H1 (cell line): ENCODE results near the gene SLC7A8. TPM values are rescaled to one million over a fixed set of nuclear protein-coding genes. Genes with fewer than 3 reads are reported as not detected.

Experiments used
- CTCF ChIA-PET: fragments of 300-600 bp; sonication (Branson Sonifier 250); formaldehyde crosslinking; loops from one replicate; lab custom pipeline; 2021; ENCODE audit not compliant: partially characterized antibody; lab: Charles Lee
- POLR2A ChIA-PET: fragments of 300-600 bp; sonication (Branson Sonifier 250); formaldehyde crosslinking; loops from one replicate; lab custom pipeline; 2021; ENCODE audit warnings: inconsistent platforms; ENCODE audit not compliant: partially characterized antibody; lab: Charles Lee
- DNase-seq, 2 experiments: peaks; one replicate each; pipeline versions ENCODE4 v3.0.0 to v3.0.0-alpha.2; 2010 to 2022; ENCODE audit warnings: low spot score in 2 of 2, low read depth in 1 of 2, mixed read lengths in 1 of 2
- FAIRE-seq: peaks from 2 replicates; lab custom pipeline; 2011; peaks lifted over from hg19 to GRCh38; lab: Jason Lieb, UNC
- H2AFZ ChIP-seq: 2 replicates; pipeline ENCODE4 v1.8.1; 2012; ENCODE audit warnings: low read length, inconsistent platforms
- H2AK5ac ChIP-seq: 2 replicates; pipeline ENCODE4 v1.6.1; 2013; ENCODE audit warnings: low read depth, low read length
- H2BK120ac ChIP-seq: replicated peaks from 2 replicates; pipeline ENCODE3; 2013; ENCODE audit warnings: low read depth, low read length, inconsistent platforms
- H2BK12ac ChIP-seq: 2 replicates; pipeline ENCODE4 v1.6.1; 2013; ENCODE audit warnings: low read depth, low read length
- H2BK15ac ChIP-seq: 2 replicates; pipeline ENCODE4 v1.6.1; 2013; ENCODE audit warnings: low read length
- H2BK20ac ChIP-seq: 2 replicates; pipeline ENCODE4 v1.6.1; 2013; ENCODE audit warnings: low read length
- H2BK5ac ChIP-seq: 2 replicates; pipeline ENCODE4 v1.6.1; 2013; ENCODE audit warnings: low read depth, low read length
- H3K14ac ChIP-seq: 2 replicates; pipeline ENCODE4 v1.6.1; 2013; ENCODE audit warnings: inconsistent platforms; ENCODE audit not compliant: insufficient read length
- H3K18ac ChIP-seq: 2 replicates; pipeline ENCODE4 v1.6.1; 2013; ENCODE audit warnings: low read length; ENCODE audit errors: extremely low read depth
- H3K23ac ChIP-seq: 2 replicates; pipeline ENCODE4 v1.6.1; 2013; ENCODE audit warnings: inconsistent platforms; ENCODE audit not compliant: insufficient read length
- H3K23me2 ChIP-seq: 2 replicates; pipeline ENCODE4 v1.6.1; 2013; ENCODE audit warnings: low read depth, low read length
- H3K27ac ChIP-seq: 2 replicates; pipeline ENCODE4 v1.6.1; 2011; ENCODE audit warnings: low read depth, low read length, inconsistent platforms
- H3K27me3 ChIP-seq, 4 experiments: replicated peaks in 1 of 4; 1 replicate in 1 of 4; 2 replicates in 3 of 4; pipeline versions ENCODE4 v1.6.1 to v1.8.1; 2011 to 2013; ENCODE audit warnings: low read length in 3 of 4, mild to moderate bottlenecking in 3 of 4, inconsistent platforms in 2 of 4, mixed read lengths in 2 of 4, moderate library complexity in 1 of 4; ENCODE audit not compliant: control insufficient read depth in 3 of 4, insufficient read depth in 3 of 4; ENCODE audit errors: extremely low read depth in 1 of 4
- H3K36me3 ChIP-seq, 4 experiments: 2 replicates each; pipeline versions ENCODE4 v1.6.1 to v1.8.1; 2011 to 2013; ENCODE audit warnings: mild to moderate bottlenecking in 4 of 4, low read length in 3 of 4, moderate library complexity in 2 of 4, control low read depth in 1 of 4, inconsistent platforms in 1 of 4; ENCODE audit not compliant: insufficient read depth in 4 of 4, control insufficient read depth in 2 of 4
- H3K4ac ChIP-seq: replicated peaks from 2 replicates; pipeline ENCODE3; 2013; ENCODE audit warnings: low read length, low read depth, mixed read lengths, inconsistent platforms; ENCODE audit not compliant: insufficient read length
- H3K4me1 ChIP-seq, 4 experiments: replicated peaks in 1 of 4; 1 replicate in 1 of 4; 2 replicates in 3 of 4; pipeline versions ENCODE4 v1.6.1 to v1.8.1; 2011 to 2013; ENCODE audit warnings: low read length in 3 of 4, inconsistent platforms in 2 of 4, mixed read lengths in 1 of 4; ENCODE audit not compliant: insufficient read depth in 4 of 4, control insufficient read depth in 3 of 4
- H3K4me2 ChIP-seq, 2 experiments: 2 replicates each; pipeline versions ENCODE4 v1.6.1 to v1.8.1; 2011 to 2013; ENCODE audit warnings: low read depth in 2 of 2, low read length in 2 of 2, control low read depth in 1 of 2, inconsistent platforms in 1 of 2, mild to moderate bottlenecking in 1 of 2; ENCODE audit not compliant: insufficient read depth in 1 of 2
- H3K4me3 ChIP-seq, 4 experiments: fragments of 200-600, 300-600 bp in 1 of 4; sonication (generic), shearing (Covaris generic), sonication (Bioruptor Twin) in 1 of 4; 2 replicates each; pipeline versions ENCODE4 v1.5.1 to v1.8.1; 2011 to 2016; ENCODE audit warnings: low read length in 4 of 4, low read depth in 3 of 4, control low read depth in 2 of 4, inconsistent platforms in 2 of 4, mild to moderate bottlenecking in 2 of 4, mixed read lengths in 1 of 4, moderate library complexity in 1 of 4; ENCODE audit not compliant: insufficient read depth in 2 of 4; ENCODE audit errors: extremely low read depth in 1 of 4
- H3K56ac ChIP-seq: replicated peaks from 2 replicates; pipeline ENCODE3; 2013; ENCODE audit warnings: low read depth, mild to moderate bottlenecking, mixed read lengths, low read length, inconsistent platforms; ENCODE audit not compliant: insufficient read length
- H3K79me1 ChIP-seq: 2 replicates; pipeline ENCODE4 v1.6.1; 2013; ENCODE audit warnings: low read depth, low read length, control low read depth
- H3K79me2 ChIP-seq, 2 experiments: 2 replicates each; pipeline versions ENCODE4 v1.6.1 to v1.8.1; 2012 to 2013; ENCODE audit warnings: low read length in 2 of 2, mild to moderate bottlenecking in 2 of 2, inconsistent platforms in 1 of 2; ENCODE audit not compliant: insufficient read depth in 2 of 2, control insufficient read depth in 1 of 2
- H3K9ac ChIP-seq, 4 experiments: replicated peaks in 1 of 4; 1 replicate in 1 of 4; 2 replicates in 3 of 4; pipeline versions ENCODE4 v1.6.1 to v1.8.1; 2011 to 2013; ENCODE audit warnings: low read depth in 3 of 4, low read length in 3 of 4, control low read depth in 2 of 4, mild to moderate bottlenecking in 2 of 4, moderate library complexity in 2 of 4, inconsistent platforms in 1 of 4; ENCODE audit errors: extremely low read depth in 1 of 4
- H3K9me3 ChIP-seq, 2 experiments: 2 replicates each; pipeline versions ENCODE4 v1.6.1 to v1.8.1; 2012 to 2013; ENCODE audit warnings: mild to moderate bottlenecking in 2 of 2, moderate library complexity in 2 of 2, control low read depth in 1 of 2, inconsistent platforms in 1 of 2, low read depth in 1 of 2, low read length in 1 of 2, mixed read lengths in 1 of 2; ENCODE audit not compliant: insufficient read depth in 2 of 2
- H4K20me1 ChIP-seq, 2 experiments: replicated peaks in 1 of 2; 2 replicates each; pipeline versions ENCODE3 to v1.8.1; 2011 to 2013; ENCODE audit warnings: inconsistent platforms in 2 of 2, low read length in 2 of 2, mild to moderate bottlenecking in 1 of 2; ENCODE audit not compliant: insufficient read depth in 2 of 2, control insufficient read depth in 1 of 2
- H4K5ac ChIP-seq: 2 replicates; pipeline ENCODE4 v1.6.1; 2013; ENCODE audit warnings: low read length, low read depth, mixed read lengths, inconsistent platforms; ENCODE audit not compliant: insufficient read length
- H4K8ac ChIP-seq: 2 replicates; pipeline ENCODE4 v1.8.0; 2013; ENCODE audit warnings: mild to moderate bottlenecking, moderate library complexity, low read length, inconsistent platforms; ENCODE audit not compliant: insufficient read depth; ENCODE audit errors: extremely low read depth
- H4K91ac ChIP-seq: replicated peaks from 2 replicates; pipeline ENCODE3; 2013; ENCODE audit warnings: low read length, mixed read lengths, inconsistent platforms; ENCODE audit not compliant: insufficient read length
- ASH2L ChIP-seq: fragments of 200-600, 300-600 bp; sonication (generic); IDR thresholded peaks from one replicate; pipeline ENCODE4 v1.7.1; 2017; ENCODE audit warnings: low read length
- BCL11A ChIP-seq, 2 experiments: IDR thresholded peaks; one replicate each; pipeline ENCODE4 v1.6.1; 2011; ENCODE audit warnings: low read depth in 2 of 2, low read length in 2 of 2, mild to moderate bottlenecking in 2 of 2
- CBX5 ChIP-seq: fragments of 300-800, 300-1000 bp; sonication (generic); IDR thresholded peaks from 2 replicates; pipeline ENCODE4 v1.7.1; 2016; ENCODE audit warnings: antibody characterized with exemption, low read length, low read depth
- EGR1 ChIP-seq: IDR thresholded peaks from 2 replicates; pipeline ENCODE4 v1.6.1; 2011; ENCODE audit warnings: low read depth, low read length, borderline replicate concordance
- NRF1 ChIP-seq: IDR thresholded peaks from 2 replicates; pipeline ENCODE4 v1.6.1; 2011; ENCODE audit warnings: mild to moderate bottlenecking, low read depth, low read length, improper control_type of control experiment
- PHF8 ChIP-seq: fragments of 200-600 bp; sonication (generic); conservative IDR thresholded peaks from 2 replicates; pipeline ENCODE4 v1.7.1; 2012; ENCODE audit warnings: low read depth, mild to moderate bottlenecking, inconsistent platforms, low read length, moderate library complexity
- POLR2A ChIP-seq, 2 experiments: IDR thresholded peaks; 1 replicate in 1 of 2; 2 replicates in 1 of 2; pipeline ENCODE4 v1.6.1; 2011; ENCODE audit warnings: low read depth in 2 of 2, low read length in 2 of 2, mild to moderate bottlenecking in 2 of 2; ENCODE audit errors: control extremely low read depth in 1 of 2
- POLR2AphosphoS5 ChIP-seq: IDR thresholded peaks from 2 replicates; pipeline ENCODE4 v1.6.1; 2011; ENCODE audit warnings: low read depth, low read length
- POU5F1 ChIP-seq: IDR thresholded peaks from 2 replicates; pipeline ENCODE4 v1.6.1; 2011; ENCODE audit warnings: low read depth, mild to moderate bottlenecking, low read length, moderate library complexity
- RAD21 ChIP-seq, 2 experiments: IDR thresholded peaks in 1 of 2; conservative IDR thresholded peaks in 1 of 2; 2 replicates each; pipeline ENCODE4 v1.6.1; 2011; ENCODE audit warnings: low read depth in 2 of 2, low read length in 2 of 2, improper control_type of control experiment in 1 of 2, inconsistent platforms in 1 of 2, mild to moderate bottlenecking in 1 of 2, moderate library complexity in 1 of 2
- SRF ChIP-seq: IDR thresholded peaks from 2 replicates; pipeline ENCODE4 v1.6.1; 2011; ENCODE audit warnings: mild to moderate bottlenecking, low read depth, low read length, moderate library complexity
- WGBS, 2 experiments: shearing (Covaris generic) in 1 of 2; methylation state at CpG; one replicate each; pipeline versions ENCODE4 v1.1.6 to v1.1.7; 2013 to 2015; ENCODE audit warnings: low lambda C conversion rate in 2 of 2, mixed read lengths in 2 of 2, inconsistent platforms in 1 of 2, low coverage in 1 of 2, missing lambda C conversion rate in 1 of 2; ENCODE audit not compliant: insufficient replicate concordance in 2 of 2, insufficient coverage in 1 of 2, insufficient read length in 1 of 2; ENCODE audit errors: extremely low coverage in 1 of 2, missing lambda C conversion rate in 1 of 2; 5-methylcytosine and 5-hydroxymethylcytosine counted together
- polyA plus RNA-seq, 7 experiments: library from polyadenylated mRNA; depleted of rRNA in 3 of 7; stranded (reverse) in 5 of 7; unstranded in 2 of 7; fragments of >200 nt in 5 of 7; fragments of 200-250 nt in 2 of 7; gene quantifications; 1 replicate in 5 of 7; 2 replicates in 1 of 7; 4 replicates in 1 of 7; pipeline versions ENCODE4 v1.2.1 to v1.2.3, GENCODE V29; 2011 to 2013; ENCODE audit warnings: missing spikeins in 2 of 7, mixed read lengths in 2 of 7
- total RNA-seq: library from RNA; stranded (reverse); fragmentation: NEBNext Ultra II Directional; extraction: Animal tissue kit (Norgen Biotek cat#: 25700); gene quantifications from 2 replicates; pipeline ENCODE4 v1.2.1, GENCODE V29; 2021
- TF ChIP-seq, protein P1 (sequence below): IDR thresholded peaks from 2 replicates; pipeline ENCODE4 v1.6.1; 2011; ENCODE audit warnings: low read length, improper control_type of control experiment

Gene SLC7A8
- total and polyA plus RNA-seq, 2 of the 8 experiments (the other 6 are each of a cell fraction or from before 2014, with no cell fraction given) = 182 to 204 TPM

DNA sequence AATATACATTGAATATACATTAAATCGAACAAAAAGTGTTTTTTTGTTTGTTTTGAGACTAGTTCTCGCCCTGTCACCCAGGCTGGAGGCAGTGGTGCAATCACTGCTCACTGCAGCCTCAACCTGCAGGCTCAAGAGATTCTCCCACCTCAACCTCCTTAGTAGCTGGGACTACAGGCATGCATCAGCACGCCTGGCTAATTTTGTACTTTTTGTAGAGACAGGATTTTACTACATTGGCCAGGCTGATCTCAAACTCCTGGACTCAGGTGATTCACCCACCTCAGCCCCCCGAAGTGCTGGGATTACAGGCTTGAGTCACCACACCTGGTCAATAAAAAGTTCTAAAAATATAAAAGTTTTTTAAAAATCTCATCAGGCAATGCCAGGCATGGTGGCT lies 44.1 kb upstream of the SLC7A8 start:
- Histone ChIP-seq H3K4me2 (no peak overlapping the region), H2BK12ac (no peak overlapping the region), H3K4me1 (no peaks in the 10 kb centered on the region), H3K23me2 (no peaks in the 10 kb centered on the region), H2BK120ac (no peak overlapping the region), H3K56ac (no peak overlapping the region), H2BK20ac (no peak overlapping the region), H3K9ac (no peak overlapping the region), H3K18ac (no peak overlapping the region), H3K23ac (no peak overlapping the region), H4K91ac (no peak overlapping the region), H3K79me2 (no peaks in the 10 kb centered on the region), H3K27me3 (no peaks in the 10 kb centered on the region), H2AK5ac (no peak overlapping the region), H3K14ac (no peak overlapping the region), H3K27ac (no peak overlapping the region), H2BK15ac (no peak overlapping the region), H4K8ac (no peak overlapping the region), H2BK5ac (no peak overlapping the region), H3K79me1 (no peaks in the 10 kb centered on the region), H3K4ac (no peak overlapping the region), H2AFZ (no peak overlapping the region), H3K36me3 (no peaks in the 10 kb centered on the region), H3K9me3 (peaks cover 2 to 10% of the 10 kb centered on the region in 2 experiments; a peak in 1 of 4 replicates), H4K20me1 (no peaks in the 10 kb centered on the region), H4K5ac (no peak overlapping the region), H3K4me3 (no peak overlapping the region)
- FAIRE-seq (no peak), DNase-seq (no peak)
- CTCF ChIA-PET = interaction anchor here (1.0 kb wide), 2 partner anchors 38 to 67 kb away, joined by 3 read pairs; no protein-coding TSS in a partner anchor
- WGBS, 2 experiments = 76% methylated on average over 4 of the region's 4 CpGs; no CpG with 5 or more reads in 1 of the 2 experiments
- POLR2A ChIA-PET = no interaction called here
- no peak for TF ChIP-seq POLR2AphosphoS5
- TF ChIP-seq EGR1 = no peak
- TF ChIP-seq BCL11A (IDR thresholded peaks at IDR 0.05; ENCODE audit: low read depth in 2 of 2, low read length in 2 of 2) = no peak
- no peak for TF ChIP-seq POU5F1
- TF ChIP-seq CBX5 = no peak
- TF ChIP-seq ASH2L = no peak
- no peak for TF ChIP-seq SRF
- TF ChIP-seq PHF8 = no peak
- no peak for TF ChIP-seq RAD21 (IDR thresholded peaks at IDR 0.05 in 1 of 2, conservative IDR thresholded peaks at IDR 0.05 in 1 of 2; ENCODE audit: low read depth in 2 of 2, low read length in 2 of 2)
- TF ChIP-seq NRF1 = no peak
- no peak for TF ChIP-seq POLR2A (IDR thresholded peaks at IDR 0.05; ENCODE audit: control extremely low read depth in 1 of 2, low read depth in 2 of 2, low read length in 2 of 2)
- TF ChIP-seq, protein P1, sequence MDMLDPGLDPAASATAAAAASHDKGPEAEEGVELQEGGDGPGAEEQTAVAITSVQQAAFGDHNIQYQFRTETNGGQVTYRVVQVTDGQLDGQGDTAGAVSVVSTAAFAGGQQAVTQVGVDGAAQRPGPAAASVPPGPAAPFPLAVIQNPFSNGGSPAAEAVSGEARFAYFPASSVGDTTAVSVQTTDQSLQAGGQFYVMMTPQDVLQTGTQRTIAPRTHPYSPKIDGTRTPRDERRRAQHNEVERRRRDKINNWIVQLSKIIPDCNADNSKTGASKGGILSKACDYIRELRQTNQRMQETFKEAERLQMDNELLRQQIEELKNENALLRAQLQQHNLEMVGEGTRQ = no peak
